Transverse colon (tissue), 4 donors: ENCODE measurements around the gene PLCL2. TPM values are rescaled to one million over a fixed set of nuclear protein-coding genes. Genes with fewer than 3 reads are reported as not detected.

ENCODE experiments used
- DNase-seq: peaks from one replicate; pipeline ENCODE4 v3.0.0-alpha.2; 2019
- H3K27ac ChIP-seq, 4 donors: fragments of 200-600 bp; sonication (generic); 2 replicates each; pipeline ENCODE4 v1.5.1; 2016 to 2018; ENCODE audit warnings: inconsistent platforms in 4 of 4
- H3K27me3 ChIP-seq: fragments of 200-600 bp; sonication (generic); 2 replicates; pipeline ENCODE4 v1.5.1; 2017; ENCODE audit warnings: inconsistent platforms
- H3K36me3 ChIP-seq, 4 donors: fragments of 200-600 bp; sonication (generic); 2 replicates each; pipeline ENCODE4 v1.5.1; 2017 to 2019; ENCODE audit warnings: inconsistent platforms in 4 of 4
- H3K4me1 ChIP-seq, 4 donors: fragments of 200-600 bp; sonication (generic); 2 replicates each; pipeline ENCODE4 v1.5.1; 2017 to 2020; ENCODE audit warnings: inconsistent platforms in 4 of 4
- H3K4me3 ChIP-seq, 4 donors: fragments of 200-600 bp; sonication (generic); 1 replicate in 1 of 4; 2 replicates in 3 of 4; pipeline versions ENCODE4 v1.5.1 to v1.6.1; 2017 to 2019; ENCODE audit warnings: inconsistent platforms in 4 of 4
- H3K9me3 ChIP-seq, 2 donors: fragments of 200-600 bp; sonication (generic); 2 replicates each; pipeline ENCODE4 v1.5.1; 2017 to 2019; ENCODE audit warnings: inconsistent platforms in 2 of 2
- EP300 ChIP-seq: sonication (generic); formaldehyde crosslinking; IDR thresholded peaks from one replicate; pipeline ENCODE4 v1.6.1; 2017; ENCODE audit warnings: antibody characterized with exemption, low read depth
- POLR2A ChIP-seq: fragments of 450-650 bp; IDR thresholded peaks from one replicate; pipeline ENCODE4 v1.6.1; 2016; ENCODE audit warnings: antibody characterized with exemption, mild to moderate bottlenecking, moderate library complexity
- POLR2AphosphoS5 ChIP-seq, 3 donors: sonication (generic); formaldehyde crosslinking; IDR thresholded peaks; one replicate each; pipeline ENCODE4 v1.6.1; 2016; ENCODE audit warnings: antibody characterized with exemption in 3 of 3
- WGBS, 2 donors: methylation state at CpG; one replicate each; pipeline ENCODE4 v1.1.5; 2018; ENCODE audit warnings: low coverage in 1 of 2; 5-methylcytosine and 5-hydroxymethylcytosine counted together
- in situ Hi-C, 4 donors: fragments of 200-750 bp; cut with MboI; loops; one replicate each; pipeline versions ENCODE4 v1.15.0 to v1.15.1; 2017; ENCODE audit warnings: low sequenced_read_pairs in 3 of 4, low pct_ligation_motif_present in 1 of 4, low pct_unique_long_range_greater_than_20kb in 1 of 4
- intact Hi-C: fragments of 100-400 bp; cut with DNase I; formaldehyde crosslinking; loops from one replicate; pipeline ENCODE4 v1.15.1; 2023; ENCODE audit warnings: low total_unique reads
- total RNA-seq, 4 donors: library from RNA; depleted of rRNA; stranded (reverse); fragments of >200 nt; gene quantifications; one replicate each; pipeline ENCODE4 v1.1.0, GENCODE V29; 2016
- TF ChIP-seq, protein P1 (sequence below), 5 experiments: fragments of 200-600 bp in 3 of 5; fragments of 450-650 bp in 2 of 5; sonication (generic) in 3 of 5; IDR thresholded peaks; 1 replicate in 2 of 5; 2 replicates in 3 of 5; pipeline ENCODE4 v1.5.1; 2016 to 2017; ENCODE audit warnings: antibody characterized with exemption in 5 of 5, inconsistent platforms in 3 of 5, mild to moderate bottlenecking in 2 of 5, moderate library complexity in 1 of 5

PLCL2 gene
- total RNA-seq, 4 donors from 2014 or later: 17.2 to 41.4 (median 35.9) TPM

GRCh38 chr3:16985608-16986007 lies 100.9 kb downstream of the PLCL2 start:
- in situ Hi-C loops (no loop called here), intact Hi-C loops (no loop called here)
- Histone ChIP-seq H3K4me3 (no peak overlapping the region), H3K9me3 (no peaks in the 10 kb centered on the region), H3K27me3 (no peaks in the 10 kb centered on the region), H3K36me3 (no peaks in the 10 kb centered on the region), H3K27ac (no peak overlapping the region), H3K4me1 (peaks cover 0 to 5% (median 0%) of the 10 kb centered on the region in 4 donors)
- 88 to 100% methylated on average over 2 of the region's 2 CpGs for WGBS, 2 donors
- TF ChIP-seq, protein P1, sequence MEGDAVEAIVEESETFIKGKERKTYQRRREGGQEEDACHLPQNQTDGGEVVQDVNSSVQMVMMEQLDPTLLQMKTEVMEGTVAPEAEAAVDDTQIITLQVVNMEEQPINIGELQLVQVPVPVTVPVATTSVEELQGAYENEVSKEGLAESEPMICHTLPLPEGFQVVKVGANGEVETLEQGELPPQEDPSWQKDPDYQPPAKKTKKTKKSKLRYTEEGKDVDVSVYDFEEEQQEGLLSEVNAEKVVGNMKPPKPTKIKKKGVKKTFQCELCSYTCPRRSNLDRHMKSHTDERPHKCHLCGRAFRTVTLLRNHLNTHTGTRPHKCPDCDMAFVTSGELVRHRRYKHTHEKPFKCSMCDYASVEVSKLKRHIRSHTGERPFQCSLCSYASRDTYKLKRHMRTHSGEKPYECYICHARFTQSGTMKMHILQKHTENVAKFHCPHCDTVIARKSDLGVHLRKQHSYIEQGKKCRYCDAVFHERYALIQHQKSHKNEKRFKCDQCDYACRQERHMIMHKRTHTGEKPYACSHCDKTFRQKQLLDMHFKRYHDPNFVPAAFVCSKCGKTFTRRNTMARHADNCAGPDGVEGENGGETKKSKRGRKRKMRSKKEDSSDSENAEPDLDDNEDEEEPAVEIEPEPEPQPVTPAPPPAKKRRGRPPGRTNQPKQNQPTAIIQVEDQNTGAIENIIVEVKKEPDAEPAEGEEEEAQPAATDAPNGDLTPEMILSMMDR (IDR thresholded peaks at IDR 0.05): no peak
- TF ChIP-seq POLR2AphosphoS5 (IDR thresholded peaks at IDR 0.05): no peak
- no peak for TF ChIP-seq POLR2A
- TF ChIP-seq EP300: no peak
- no peak for DNase-seq

GRCh38 chr3:16987141-16987540 lies 102.4 kb downstream of the PLCL2 start:
- intact Hi-C loops (no loop called here), in situ Hi-C loops (no loop called here)
- DNase-seq: no peak
- Histone ChIP-seq H3K27me3 (no peaks in the 10 kb centered on the region), H3K4me3 (no peak overlapping the region), H3K9me3 (no peaks in the 10 kb centered on the region), H3K4me1 (peaks cover 0 to 5% (median 0%) of the 10 kb centered on the region in 4 donors), H3K27ac (no peak overlapping the region), H3K36me3 (no peaks in the 10 kb centered on the region)
- WGBS, 2 donors: 63 to 82% methylated on average over 4 of the region's 4 CpGs
- TF ChIP-seq EP300 (no peak), POLR2AphosphoS5 (IDR thresholded peaks at IDR 0.05) (no peak), POLR2A (no peak)
- TF ChIP-seq, protein P1 (IDR thresholded peaks at IDR 0.05): no peak

GRCh38 chr3:16990163-16990562 lies 105.4 kb downstream of the PLCL2 start:
- H3K36me3 ChIP-seq: no peaks in the 10 kb centered on the region
- intact Hi-C loops (no loop called here), in situ Hi-C loops (no loop called here)
- TF ChIP-seq EP300 (no peak), POLR2AphosphoS5 (IDR thresholded peaks at IDR 0.05) (no peak), POLR2A (no peak)
- TF ChIP-seq, protein P1 (IDR thresholded peaks at IDR 0.05): no peak
- H3K4me1 ChIP-seq: peaks cover 0 to 11% (median 0%) of the 10 kb centered on the region in 4 donors
- no peaks in the 10 kb centered on the region for H3K27me3 ChIP-seq
- WGBS, 2 donors: 100% methylated on average over 1 of the region's 1 CpG
- no peak overlapping the region for H3K4me3 ChIP-seq
- no peak overlapping the region for H3K27ac ChIP-seq
- DNase-seq: no peak
- H3K9me3 ChIP-seq: no peaks in the 10 kb centered on the region

- H3K36me3 ChIP-seq: no peaks in the 10 kb centered on the region
- TF ChIP-seq POLR2AphosphoS5 (IDR thresholded peaks at IDR 0.05) (no peak), EP300 (no peak), POLR2A (no peak)
- TF ChIP-seq, protein P1 (IDR thresholded peaks at IDR 0.05): no peak
- peaks cover 0 to 12% (median 0%) of the 10 kb centered on the region in 4 donors for H3K4me1 ChIP-seq
- H3K27me3 ChIP-seq: no peaks in the 10 kb centered on the region
- intact Hi-C loops: no loop called here
- no peak overlapping the region for H3K4me3 ChIP-seq
- 90 to 100% methylated on average over 1 to 3 of the region's 3 CpGs for WGBS, 2 donors
- in situ Hi-C loops: no loop called here
- no peaks in the 10 kb centered on the region for H3K9me3 ChIP-seq
- no peak overlapping the region for H3K27ac ChIP-seq
- no peak for DNase-seq
Measured at GRCh38 chr3:16992198-16992597, 107.4 kb downstream of the PLCL2 start.
